HepG2 (cell line): ENCODE measurements around the gene PRPSAP1. TPM values are rescaled to one million over a fixed set of nuclear protein-coding genes. Genes with fewer than 3 reads are reported as not detected.
A peak's percentile ranks its signal among the peaks of the same experiment; 100 is the strongest.

Experiments used
- AGO1 ChIP-seq: fragments of 200-400 bp; formaldehyde crosslinking; IDR thresholded peaks from 2 replicates; pipeline ENCODE4 v1.6.1; 2017; ENCODE audit warnings: mild to moderate bottlenecking, low read depth, low read length, moderate library complexity; ENCODE audit not compliant: poor library complexity, severe bottlenecking
- BHLHE40 ChIP-seq: IDR thresholded peaks from 2 replicates; pipeline ENCODE4 v1.6.1; 2011; ENCODE audit warnings: low read length, improper control_type of control experiment
- CTCF ChIP-seq: sonication (generic); formaldehyde crosslinking; IDR thresholded peaks from 2 replicates; pipeline ENCODE4 v1.5.0; 2020; ENCODE audit warnings: mild to moderate bottlenecking, missing genetic modification reagents, moderate library complexity
- FOXP1 ChIP-seq, 2 experiments: fragments of 450-650 bp in 1 of 2; IDR thresholded peaks; 2 replicates each; pipeline ENCODE4 v1.6.1; 2017 to 2018; ENCODE audit warnings: antibody characterized with exemption in 1 of 2
- ISL2 ChIP-seq: sonication (generic); formaldehyde crosslinking; IDR thresholded peaks from 2 replicates; pipeline ENCODE4 v1.5.0; 2020; ENCODE audit warnings: missing genetic modification reagents
- POLR2G ChIP-seq: fragments of 200-400 bp; formaldehyde crosslinking; IDR thresholded peaks from 2 replicates; pipeline ENCODE4 v1.6.1; 2018; ENCODE audit warnings: mild to moderate bottlenecking, low read depth, low read length, moderate library complexity
- SRSF9 ChIP-seq: fragments of 200-400 bp; formaldehyde crosslinking; IDR thresholded peaks from 2 replicates; pipeline ENCODE4 v1.6.1; 2018; ENCODE audit warnings: borderline replicate concordance, mild to moderate bottlenecking, low read depth, low read length; ENCODE audit not compliant: insufficient read depth, poor library complexity, severe bottlenecking
- SYNCRIP ChIP-seq: fragments of 200-400 bp; formaldehyde crosslinking; IDR thresholded peaks from 2 replicates; pipeline ENCODE4 v1.6.1; 2018; ENCODE audit warnings: mild to moderate bottlenecking, low read depth, low read length; ENCODE audit not compliant: insufficient read depth
- TRAFD1 ChIP-seq: sonication (generic); formaldehyde crosslinking; IDR thresholded peaks from 2 replicates; pipeline ENCODE4 v1.5.1; 2020; ENCODE audit warnings: missing genetic modification reagents, mild to moderate bottlenecking, borderline replicate concordance
- XRCC5 ChIP-seq: fragments of 200-400 bp; formaldehyde crosslinking; optimal IDR thresholded peaks from 2 replicates; pipeline ENCODE3; 2017; ENCODE audit warnings: mild to moderate bottlenecking, low read length
- ZNF282 ChIP-seq: fragments of 450-650 bp; IDR thresholded peaks from 2 replicates; pipeline ENCODE4 v1.6.1; 2018; ENCODE audit not compliant: partially characterized antibody
- ZNF770 ChIP-seq: sonication (generic); formaldehyde crosslinking; IDR thresholded peaks from 2 replicates; pipeline ENCODE4 v1.5.0; 2020; ENCODE audit warnings: mild to moderate bottlenecking, missing genetic modification reagents
- polyA plus RNA-seq, 8 experiments: library from polyadenylated mRNA; depleted of rRNA in 3 of 8; stranded (reverse) in 7 of 8; unstranded in 1 of 8; fragments of >200 nt; fragmentation: Illumina TruSeq in 4 of 8; extraction: Trizol in 4 of 8; gene quantifications; 2 replicates each; pipeline versions ENCODE4 v1.2.1 to v1.2.3, GENCODE V29; 2011 to 2016; ENCODE audit warnings: low read depth in 4 of 8, missing spikeins in 1 of 8, mixed read lengths in 1 of 8; ENCODE audit not compliant: insufficient read depth in 1 of 8
- total RNA-seq, 5 experiments: library from RNA; depleted of rRNA; stranded (reverse); fragments of >200 nt; fragmentation: Illumina TruSeq; extraction: Trizol; gene quantifications; 2 replicates each; pipeline ENCODE4 v1.2.3, GENCODE V29; 2016; ENCODE audit warnings: low read depth in 1 of 5
- TF ChIP-seq, protein P1 (sequence below): sonication (generic); formaldehyde crosslinking; IDR thresholded peaks from 2 replicates; pipeline ENCODE4 v1.9.0; 2021; ENCODE audit warnings: missing genetic modification reagents, mild to moderate bottlenecking, borderline replicate concordance
- TF ChIP-seq, protein P2 (sequence below): sonication (generic); formaldehyde crosslinking; IDR thresholded peaks from 2 replicates; pipeline ENCODE4 v1.4.0; 2020; ENCODE audit warnings: missing genetic modification reagents, borderline replicate concordance
- TF ChIP-seq, protein P3 (sequence below): sonication (generic); formaldehyde crosslinking; IDR thresholded peaks from 2 replicates; pipeline ENCODE4 v1.5.0; 2020; ENCODE audit warnings: missing genetic modification reagents
- TF ChIP-seq, protein P4 (sequence below): sonication (generic); formaldehyde crosslinking; conservative IDR thresholded peaks from 2 replicates; pipeline ENCODE4 v1.4.0; 2020; ENCODE audit warnings: missing genetic modification reagents

Gene PRPSAP1
- total and polyA plus RNA-seq, 2 of the 13 experiments (the other 11 are each of a cell fraction or from before 2014, with no cell fraction given): 91.1 to 314 TPM

DNA sequence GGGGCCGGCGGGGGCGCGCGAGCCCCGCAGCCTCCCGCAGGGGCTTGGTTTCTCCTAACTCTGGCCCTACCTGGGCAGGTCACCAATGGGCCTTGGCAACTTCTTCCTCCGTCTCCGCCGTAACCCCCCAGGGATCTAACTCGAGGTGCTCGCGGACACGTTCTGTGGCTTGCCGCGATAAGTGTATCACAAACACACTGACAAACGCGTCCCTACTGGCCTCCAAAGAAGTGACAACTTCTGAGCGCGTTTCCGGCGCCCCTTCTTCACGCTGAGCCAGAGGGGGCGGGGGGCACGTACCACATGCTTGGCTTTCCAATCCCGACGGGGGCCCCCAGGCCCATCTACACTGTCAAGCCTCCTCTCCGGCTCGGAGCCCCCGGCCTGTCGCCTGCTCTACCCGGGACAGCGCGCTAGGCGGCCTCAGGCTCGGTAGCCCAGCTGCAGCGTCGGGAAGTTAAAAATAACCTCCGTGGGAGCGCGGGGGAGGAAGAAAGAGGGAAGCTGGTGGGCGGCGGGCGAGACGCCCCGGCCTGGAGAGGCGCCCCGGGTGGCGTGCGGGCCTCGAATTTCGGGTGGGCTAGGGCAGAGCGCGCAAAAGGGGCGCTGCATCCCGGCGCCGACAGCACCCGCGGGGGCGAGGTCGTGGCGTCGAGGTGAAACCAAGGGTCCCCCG, 30.0 kb upstream of the PRPSAP1 start (continued):
- TF ChIP-seq, protein P1, sequence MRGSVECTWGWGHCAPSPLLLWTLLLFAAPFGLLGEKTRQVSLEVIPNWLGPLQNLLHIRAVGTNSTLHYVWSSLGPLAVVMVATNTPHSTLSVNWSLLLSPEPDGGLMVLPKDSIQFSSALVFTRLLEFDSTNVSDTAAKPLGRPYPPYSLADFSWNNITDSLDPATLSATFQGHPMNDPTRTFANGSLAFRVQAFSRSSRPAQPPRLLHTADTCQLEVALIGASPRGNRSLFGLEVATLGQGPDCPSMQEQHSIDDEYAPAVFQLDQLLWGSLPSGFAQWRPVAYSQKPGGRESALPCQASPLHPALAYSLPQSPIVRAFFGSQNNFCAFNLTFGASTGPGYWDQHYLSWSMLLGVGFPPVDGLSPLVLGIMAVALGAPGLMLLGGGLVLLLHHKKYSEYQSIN (CRISPR knock-in tag): no peak
- no peak for TF ChIP-seq SRSF9
- TF ChIP-seq ZNF770: no peak
- peak; percentile 42 for TF ChIP-seq XRCC5
- peak; percentile 67 for TF ChIP-seq AGO1
- TF ChIP-seq, protein P2, sequence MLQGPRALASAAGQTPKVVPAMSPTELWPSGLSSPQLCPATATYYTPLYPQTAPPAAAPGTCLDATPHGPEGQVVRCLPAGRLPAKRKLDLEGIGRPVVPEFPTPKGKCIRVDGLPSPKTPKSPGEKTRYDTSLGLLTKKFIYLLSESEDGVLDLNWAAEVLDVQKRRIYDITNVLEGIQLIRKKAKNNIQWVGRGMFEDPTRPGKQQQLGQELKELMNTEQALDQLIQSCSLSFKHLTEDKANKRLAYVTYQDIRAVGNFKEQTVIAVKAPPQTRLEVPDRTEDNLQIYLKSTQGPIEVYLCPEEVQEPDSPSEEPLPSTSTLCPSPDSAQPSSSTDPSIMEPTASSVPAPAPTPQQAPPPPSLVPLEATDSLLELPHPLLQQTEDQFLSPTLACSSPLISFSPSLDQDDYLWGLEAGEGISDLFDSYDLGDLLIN: no peak
- TF ChIP-seq, protein P3, sequence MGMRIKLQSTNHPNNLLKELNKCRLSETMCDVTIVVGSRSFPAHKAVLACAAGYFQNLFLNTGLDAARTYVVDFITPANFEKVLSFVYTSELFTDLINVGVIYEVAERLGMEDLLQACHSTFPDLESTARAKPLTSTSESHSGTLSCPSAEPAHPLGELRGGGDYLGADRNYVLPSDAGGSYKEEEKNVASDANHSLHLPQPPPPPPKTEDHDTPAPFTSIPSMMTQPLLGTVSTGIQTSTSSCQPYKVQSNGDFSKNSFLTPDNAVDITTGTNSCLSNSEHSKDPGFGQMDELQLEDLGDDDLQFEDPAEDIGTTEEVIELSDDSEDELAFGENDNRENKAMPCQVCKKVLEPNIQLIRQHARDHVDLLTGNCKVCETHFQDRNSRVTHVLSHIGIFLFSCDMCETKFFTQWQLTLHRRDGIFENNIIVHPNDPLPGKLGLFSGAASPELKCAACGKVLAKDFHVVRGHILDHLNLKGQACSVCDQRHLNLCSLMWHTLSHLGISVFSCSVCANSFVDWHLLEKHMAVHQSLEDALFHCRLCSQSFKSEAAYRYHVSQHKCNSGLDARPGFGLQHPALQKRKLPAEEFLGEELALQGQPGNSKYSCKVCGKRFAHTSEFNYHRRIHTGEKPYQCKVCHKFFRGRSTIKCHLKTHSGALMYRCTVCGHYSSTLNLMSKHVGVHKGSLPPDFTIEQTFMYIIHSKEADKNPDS (CRISPR knock-in tag): peak; percentile 67; the same call in 1 of the 2 replicates
- peak; percentile 3; the same call in 1 of the 2 replicates for TF ChIP-seq ISL2
- no peak for TF ChIP-seq SYNCRIP
- TF ChIP-seq CTCF (CRISPR knock-in tag): peak; percentile 18; the same call in 1 of the 2 replicates
- no peak for TF ChIP-seq ZNF282
- TF ChIP-seq FOXP1 (IDR thresholded peaks at IDR 0.05): no peak
- no peak for TF ChIP-seq FOXP1 (CRISPR knock-in tag; IDR thresholded peaks at IDR 0.05)
- TF ChIP-seq BHLHE40: no peak
- TF ChIP-seq TRAFD1 (CRISPR knock-in tag): 0 out of 2 replicates have a peak, but pooled peaks have one; percentile 47
- TF ChIP-seq POLR2G: peak; percentile 63
- TF ChIP-seq, protein P4, sequence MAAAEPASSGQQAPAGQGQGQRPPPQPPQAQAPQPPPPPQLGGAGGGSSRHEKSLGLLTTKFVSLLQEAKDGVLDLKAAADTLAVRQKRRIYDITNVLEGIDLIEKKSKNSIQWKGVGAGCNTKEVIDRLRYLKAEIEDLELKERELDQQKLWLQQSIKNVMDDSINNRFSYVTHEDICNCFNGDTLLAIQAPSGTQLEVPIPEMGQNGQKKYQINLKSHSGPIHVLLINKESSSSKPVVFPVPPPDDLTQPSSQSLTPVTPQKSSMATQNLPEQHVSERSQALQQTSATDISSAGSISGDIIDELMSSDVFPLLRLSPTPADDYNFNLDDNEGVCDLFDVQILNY (CRISPR knock-in tag): no peak; the same call in 1 of the 2 replicates
